Activated CD4-positive, CD25-positive, alpha-beta regulatory T cell (primary cell): ENCODE measurements around the gene PIAS1.
"Not testable (repeated sequence)": the region's sequence is repeated elsewhere in the genome, so short reads cannot be mapped to it uniquely, and the experiment has no call there.

Experiments used
- DNase-seq, 4 experiments: peaks; one replicate each; lab custom pipeline; 2025; lab: John Stamatoyannopoulos, UW

The PIAS1 gene

DNA sequence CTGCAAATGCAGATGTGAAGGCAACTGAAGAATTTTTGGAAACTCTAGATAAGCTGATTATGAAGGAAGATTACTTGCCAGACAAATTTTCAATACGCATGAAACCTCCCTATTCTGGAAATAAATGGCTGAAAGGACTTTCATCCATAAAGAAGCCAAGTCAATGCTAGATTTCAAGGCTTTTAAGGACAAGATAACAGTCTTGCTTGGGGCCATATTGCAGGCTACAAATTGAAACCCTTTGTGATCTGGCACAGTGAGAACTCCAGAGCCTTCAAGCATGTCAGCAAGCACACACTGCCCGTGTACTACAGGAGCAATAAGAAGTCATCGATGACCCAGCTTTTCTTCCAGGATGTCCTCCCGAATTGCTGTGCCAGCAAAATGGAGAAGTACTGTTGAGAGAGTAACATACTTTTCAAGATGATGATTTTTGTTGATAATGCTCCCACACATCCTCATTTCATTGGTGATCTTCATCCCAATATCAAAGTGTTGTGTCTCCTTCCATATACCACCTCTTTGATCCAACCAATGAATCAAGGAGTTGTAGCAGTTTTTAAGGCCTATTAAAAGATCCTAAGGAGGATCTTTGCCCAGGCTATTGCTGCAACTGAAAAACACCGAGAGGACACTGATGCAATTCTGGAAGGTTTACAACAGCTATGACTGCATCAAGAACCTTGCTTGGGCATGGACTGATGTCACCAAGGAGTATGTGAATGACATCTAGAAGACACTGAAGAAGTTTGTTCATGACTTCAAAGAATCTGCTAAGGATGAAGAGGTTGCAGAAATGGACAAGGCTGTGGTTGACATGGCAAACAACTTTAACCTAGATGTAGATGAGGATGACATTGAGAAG lies 130.7 kb downstream of the PIAS1 start:
- DNase-seq: no peak

DNA sequence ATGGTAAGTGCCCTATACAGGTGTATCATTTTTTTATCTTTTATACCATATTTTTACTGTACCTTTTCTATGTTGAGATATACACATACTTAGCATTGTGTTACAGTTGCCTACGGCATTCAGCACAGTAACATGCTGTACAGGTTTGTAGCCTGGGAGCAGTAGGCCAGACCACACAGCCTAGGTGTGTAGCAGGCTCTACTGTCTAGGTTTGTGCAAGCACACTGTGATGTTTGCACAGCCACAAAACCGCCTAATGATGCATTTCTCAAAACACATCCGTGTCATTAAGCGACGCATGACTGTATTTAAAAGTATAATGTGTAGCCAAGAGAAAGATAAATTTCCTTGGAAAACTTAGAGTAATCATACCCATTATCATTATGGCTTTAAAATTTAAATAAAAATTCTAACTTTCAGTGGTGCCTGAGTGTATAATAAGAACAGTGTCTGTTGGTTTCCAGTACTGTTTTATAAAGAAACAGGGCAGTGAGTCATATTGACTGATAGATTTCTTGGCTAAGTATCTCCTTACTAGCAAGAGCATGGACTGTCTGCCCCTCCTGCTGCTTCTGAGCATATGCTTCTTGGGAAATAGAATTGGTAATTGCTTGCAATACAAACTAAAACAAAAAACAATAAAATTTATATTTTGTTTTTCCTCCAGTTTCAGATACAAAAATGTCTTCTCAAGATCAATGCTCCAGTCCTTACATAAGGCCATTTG lies 132.7 kb downstream of the PIAS1 start:
- DNase-seq: no peak

DNA sequence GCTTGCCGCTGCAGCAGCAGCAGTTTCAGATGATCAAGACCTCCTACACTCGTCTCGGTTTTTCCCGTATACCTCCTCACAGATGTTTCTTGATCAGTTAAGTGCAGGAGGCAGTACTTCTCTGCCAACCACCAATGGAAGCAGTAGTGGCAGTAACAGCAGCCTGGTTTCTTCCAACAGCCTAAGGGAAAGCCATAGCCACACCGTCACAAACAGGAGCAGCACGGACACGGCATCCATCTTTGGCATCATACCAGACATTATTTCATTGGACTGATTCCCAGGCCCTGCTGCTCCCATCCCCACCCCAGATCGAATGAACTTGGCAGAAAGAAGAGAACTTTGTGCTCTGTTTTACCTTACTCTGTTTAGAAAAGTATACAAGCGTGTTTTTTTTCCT lies 133.4 kb downstream of the PIAS1 start:
- no peak for DNase-seq

GRCh38 chr15:68188647-68189046 lies 134.5 kb downstream of the PIAS1 start:
- DNase-seq: no peak

GRCh38 chr15:68190048-68190447 lies 135.9 kb downstream of the PIAS1 start:
- no peak for DNase-seq

DNA sequence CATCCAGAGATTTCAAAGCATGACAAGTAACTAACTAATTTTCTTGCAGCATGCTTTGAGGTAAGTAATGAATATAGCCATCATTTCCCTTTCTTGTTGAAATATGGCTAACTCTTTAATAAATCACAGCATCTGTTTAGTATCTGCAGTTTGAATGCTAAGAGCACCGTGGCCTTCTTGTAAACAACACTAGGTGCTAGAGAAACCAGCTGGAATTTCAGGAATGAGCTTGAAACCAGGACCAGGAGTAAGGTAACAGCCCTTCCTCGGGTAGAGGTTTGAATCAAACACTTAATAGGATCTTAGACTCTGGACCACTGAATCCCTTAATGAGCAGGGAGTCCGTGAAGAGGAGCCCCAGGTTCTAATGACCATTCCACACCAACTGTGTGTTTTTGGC lies 137.4 kb downstream of the PIAS1 start:
- DNase-seq: no peak

DNA sequence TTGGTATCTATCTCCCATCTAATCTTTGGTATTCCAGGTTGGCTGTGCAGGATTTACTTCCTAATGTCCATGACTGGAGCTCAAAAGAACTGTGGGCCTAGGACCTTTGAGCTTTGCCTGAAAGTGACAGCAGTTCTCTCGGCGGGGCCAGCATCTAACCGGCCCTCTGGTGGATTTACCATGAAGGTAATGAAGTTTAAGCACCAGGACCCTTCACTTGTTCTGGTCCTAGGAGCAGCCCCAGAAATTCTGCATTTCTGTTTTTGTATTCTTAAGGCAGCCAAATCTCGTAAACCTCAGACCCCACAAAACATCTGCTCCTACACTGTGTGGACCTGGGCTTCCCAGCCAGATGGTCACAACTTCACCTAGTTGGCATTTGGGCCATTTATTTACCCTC lies 138.0 kb downstream of the PIAS1 start:
- no peak for DNase-seq

DNA sequence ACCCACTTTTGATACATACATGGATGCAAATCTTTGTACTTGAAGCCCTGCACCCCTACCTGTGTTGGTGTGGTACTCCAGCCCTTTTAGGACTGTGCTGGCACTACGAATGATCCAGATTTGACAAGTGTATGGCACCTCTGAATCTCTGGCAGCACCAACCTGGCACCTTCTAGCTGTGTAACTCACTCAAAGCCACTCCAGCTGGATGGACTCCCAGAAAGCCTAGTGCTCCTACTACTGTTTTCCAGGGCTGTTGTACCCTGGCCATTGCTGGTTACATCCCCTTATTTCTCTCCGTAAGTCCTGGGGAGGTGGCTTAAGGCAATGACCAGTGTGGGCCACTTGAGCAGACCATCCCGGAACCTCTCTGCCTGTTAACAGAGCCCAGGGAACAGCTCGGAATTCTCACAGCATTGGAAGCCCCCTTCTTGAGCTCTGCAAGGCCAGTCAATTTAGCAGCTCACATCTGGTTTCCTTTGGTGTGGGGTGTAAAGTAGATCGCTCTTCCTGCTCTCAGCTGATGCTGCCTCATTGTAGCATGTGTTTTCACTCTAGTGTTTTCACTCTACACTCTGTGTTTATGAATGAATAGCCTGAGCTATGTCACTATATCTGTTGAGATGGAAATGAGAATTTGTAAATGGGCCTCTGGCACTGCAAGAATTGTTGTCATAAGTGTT lies 138.8 kb downstream of the PIAS1 start:
- no peak for DNase-seq

DNA sequence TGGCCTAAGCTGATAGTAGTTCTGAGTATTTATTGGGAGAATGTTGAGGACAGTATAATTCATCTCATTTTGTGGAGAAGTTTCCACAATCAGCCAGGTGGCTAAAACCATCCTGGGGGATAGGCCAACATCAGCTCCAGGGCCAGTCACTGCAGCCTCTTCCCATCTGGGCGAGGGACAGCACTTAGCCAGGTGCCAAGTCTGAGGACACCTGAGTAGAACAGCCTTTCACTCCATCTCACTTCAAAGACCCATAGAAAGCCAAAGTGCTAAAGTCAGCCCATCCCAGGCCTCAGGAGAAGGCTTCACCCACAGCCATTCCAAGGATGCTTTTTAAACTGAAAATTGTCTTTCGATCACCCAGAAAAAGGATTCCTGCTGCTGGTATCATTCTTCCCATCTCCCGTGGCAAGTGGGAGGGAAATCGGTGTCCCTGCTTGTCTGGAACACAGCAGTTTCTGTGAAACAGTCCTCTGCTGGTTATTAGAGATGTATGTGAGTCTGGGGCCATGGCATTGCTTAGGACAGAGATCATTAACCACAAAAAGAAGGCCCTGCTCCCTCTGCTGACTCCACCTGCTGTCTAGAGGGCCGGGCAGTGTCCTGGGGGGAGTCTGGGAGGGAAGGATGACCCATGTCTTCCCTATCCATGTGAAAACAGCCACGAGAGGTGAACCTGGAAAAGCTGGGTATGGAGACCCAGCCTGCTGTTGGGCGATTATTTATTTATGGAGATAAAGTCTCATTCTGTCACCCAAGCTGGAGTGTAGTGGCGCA lies 141.4 kb downstream of the PIAS1 start:
- no peak for DNase-seq

DNA sequence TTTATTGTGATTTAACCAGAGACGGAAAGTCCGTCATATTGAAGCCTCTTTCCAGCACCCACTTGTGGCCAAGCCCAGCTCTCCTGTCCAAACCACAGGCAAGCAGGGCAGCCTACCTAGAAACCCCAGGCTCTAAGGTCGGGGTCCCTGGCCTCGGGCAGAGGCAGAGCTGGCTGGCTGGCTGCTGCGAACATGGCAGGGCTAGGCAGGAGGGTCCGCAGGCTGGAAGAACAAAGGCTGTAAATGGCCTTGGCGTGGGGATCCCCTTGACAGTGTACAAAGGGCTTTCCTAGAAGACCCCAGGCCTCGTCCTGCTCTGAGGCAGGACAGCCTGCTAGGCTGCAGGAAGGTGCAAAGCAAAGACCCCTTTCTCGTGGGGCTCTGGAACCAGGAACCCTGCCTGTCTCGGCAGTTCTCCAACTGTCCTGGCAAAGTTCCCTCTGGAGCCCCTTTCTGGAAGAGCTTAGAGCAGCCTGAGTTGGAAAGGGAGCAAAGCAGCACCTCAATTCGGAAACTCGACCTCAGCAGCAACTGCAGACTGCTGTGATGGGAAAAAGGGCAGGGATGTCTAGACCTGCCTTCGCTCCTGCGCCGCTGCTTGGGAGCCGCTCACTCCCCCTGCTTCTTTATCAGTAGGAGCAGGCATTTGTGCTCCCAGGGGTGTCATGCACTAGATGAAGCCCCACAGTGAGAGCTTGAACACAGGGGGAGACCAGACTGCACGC lies 142.5 kb downstream of the PIAS1 start:
- DNase-seq: no peak

DNA sequence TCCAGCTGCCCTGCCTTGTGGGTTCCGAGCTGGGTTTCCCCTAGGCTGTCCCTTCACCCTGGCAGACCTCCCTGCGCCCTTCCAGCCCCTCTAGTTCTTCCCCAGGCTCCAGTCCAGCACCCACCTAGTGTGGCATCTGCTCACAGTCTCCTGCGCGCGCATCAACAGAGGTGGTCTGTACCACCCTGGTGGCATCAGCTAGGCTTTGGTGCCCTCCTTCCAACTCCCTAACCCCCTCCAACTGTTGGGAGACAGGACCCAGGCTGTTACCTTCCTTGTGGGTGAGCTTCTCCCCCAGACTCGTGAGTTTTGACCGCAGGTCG lies 143.0 kb downstream of the PIAS1 start:
- no peak for DNase-seq

DNA sequence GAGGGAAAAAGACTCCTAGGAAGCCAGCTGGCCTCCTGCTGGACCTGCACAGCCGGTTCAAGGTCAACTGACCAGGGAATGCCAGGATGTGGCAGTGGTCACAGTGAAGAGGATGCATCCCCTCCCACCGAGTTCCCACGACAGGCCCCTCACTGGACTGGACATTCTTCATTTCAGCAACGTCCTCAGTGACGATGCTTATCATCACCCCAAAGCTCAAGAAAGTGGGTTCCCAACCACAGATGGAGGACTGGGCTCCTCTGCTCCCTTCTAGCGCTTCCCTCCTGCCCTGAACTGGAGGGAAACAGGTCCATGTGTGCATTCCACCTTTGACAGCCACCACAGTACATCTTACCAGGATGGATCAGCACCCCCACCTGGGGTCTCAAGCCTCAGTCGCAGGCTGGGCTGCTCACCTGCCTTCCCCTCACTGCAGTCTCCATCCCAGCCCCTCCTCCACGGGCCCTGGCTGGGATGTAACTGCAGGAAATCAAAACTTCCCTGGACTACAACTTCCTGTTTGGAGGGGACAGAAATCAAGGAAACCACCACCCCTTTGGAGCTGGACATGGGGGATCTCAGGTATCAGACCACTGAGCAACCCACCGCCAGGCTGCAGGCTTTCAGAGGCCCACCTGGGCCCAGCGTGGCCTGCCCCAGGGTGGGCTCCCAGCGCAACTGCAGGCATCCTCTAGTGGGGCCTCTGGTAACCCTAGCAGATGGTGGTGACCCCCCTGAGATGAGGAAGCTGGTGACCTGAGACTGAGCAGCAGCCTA lies 143.7 kb downstream of the PIAS1 start:
- DNase-seq: no peak

DNA sequence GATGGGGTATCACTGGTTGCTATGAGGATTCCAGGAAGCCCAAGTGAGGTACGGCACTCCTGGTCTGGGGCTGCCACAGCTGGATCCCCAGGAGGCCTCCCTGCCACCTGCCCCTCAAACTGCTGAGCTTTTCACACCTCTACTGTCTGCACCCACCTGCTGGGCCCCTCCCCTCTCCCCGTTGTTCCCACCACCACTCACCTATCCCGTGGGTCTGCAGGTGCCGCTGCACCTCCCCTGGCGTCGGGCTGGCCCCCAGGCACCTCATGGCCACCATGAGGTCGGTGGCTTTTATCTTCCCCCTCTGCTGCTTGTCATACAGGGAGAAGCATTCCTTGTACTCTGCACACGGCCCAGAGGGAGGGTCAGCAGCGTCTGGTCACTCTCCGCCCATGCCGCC lies 145.2 kb downstream of the PIAS1 start:
- DNase-seq: no peak

DNA sequence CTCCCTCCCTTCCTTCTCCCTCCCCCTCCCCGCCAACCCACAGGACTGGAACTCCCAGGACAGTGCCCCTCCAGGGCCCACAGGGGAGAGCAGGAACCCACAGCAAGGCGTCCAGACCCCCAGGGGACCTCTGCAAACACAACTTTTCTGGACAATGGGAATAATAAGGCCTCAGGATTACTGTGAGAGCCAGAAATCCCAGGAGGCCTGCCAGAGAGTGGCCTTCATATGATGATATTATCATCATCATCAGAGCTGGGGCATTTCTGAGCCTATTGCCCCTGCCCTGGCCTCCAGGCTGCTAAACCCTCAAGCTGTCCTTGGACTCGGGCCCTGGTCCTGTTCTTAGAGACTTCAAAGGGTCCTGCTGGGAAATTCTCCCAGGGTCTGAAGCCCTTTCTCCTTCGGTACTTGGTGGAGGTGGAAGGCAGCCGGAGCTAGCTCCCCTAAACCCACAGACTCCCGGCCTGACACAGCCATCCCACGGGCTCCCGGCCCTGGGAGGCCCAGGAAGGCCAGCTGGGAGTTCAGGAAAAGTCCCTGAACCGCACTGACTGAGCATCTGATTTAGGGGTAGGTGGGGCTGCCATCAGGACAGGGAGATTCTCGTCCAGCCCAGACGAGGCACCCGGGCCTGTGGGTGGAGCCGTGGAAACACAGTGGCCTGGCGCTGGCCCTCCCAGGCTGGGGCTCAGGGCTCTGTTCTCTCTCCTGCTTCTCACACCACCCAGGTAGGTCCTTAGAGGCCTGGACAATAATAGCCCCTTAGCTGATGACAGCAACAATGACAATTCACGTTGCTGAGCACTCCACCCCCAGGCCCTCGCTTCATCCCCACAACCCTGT lies 146.1 kb downstream of the PIAS1 start:
- no peak for DNase-seq

GRCh38 chr15:68201153-68201878 lies 147.2 kb downstream of the PIAS1 start:
- DNase-seq: no peak

GRCh38 chr15:68201879-68202261 lies 147.8 kb downstream of the PIAS1 start:
- DNase-seq: no peak

DNA sequence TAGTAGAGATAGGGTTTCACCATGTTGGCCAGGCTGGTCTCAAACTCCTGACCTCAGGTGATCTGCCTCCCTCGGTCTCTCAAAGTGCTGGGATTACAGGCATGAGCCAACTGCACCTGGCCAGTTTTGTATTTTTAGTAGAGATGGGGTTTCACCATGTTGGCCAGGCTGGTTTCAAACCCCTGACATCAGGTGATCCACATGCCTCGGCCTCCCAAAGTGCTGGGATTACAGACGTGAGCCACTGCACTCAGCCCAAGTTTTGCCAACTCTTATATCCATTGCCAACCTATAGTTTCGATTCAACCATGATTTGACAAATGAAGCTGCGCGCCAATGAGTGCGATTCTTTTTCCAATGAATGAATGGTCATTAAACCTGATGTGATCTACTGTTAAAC lies 148.9 kb downstream of the PIAS1 start:
- not testable (repeated sequence) for DNase-seq

- DNase-seq: no peak
Observed at GRCh38 chr15:68203486-68203885, 149.4 kb downstream of the PIAS1 start.

DNA sequence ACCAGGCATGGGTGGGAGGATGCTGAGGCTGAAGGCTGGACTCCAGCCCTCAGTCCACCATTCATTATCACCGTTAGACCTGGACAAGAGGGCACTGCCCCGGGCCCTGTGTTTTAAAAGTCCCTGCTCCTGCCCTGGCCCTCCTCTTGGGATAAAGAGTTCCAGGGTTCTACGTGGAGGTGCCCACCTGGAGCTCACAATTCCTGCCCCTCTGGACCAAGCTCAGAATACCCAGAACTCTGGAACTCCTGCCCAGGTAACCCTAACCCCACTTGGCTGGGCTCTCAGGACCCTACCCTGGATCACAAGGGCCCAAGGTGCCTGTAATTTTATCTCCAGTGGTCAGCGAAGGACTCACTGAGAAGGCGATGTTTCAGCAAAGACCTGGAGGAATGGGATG lies 149.8 kb downstream of the PIAS1 start:
- no peak for DNase-seq
